Measurements from ENCODE around the gene LILRA6.

DNA sequence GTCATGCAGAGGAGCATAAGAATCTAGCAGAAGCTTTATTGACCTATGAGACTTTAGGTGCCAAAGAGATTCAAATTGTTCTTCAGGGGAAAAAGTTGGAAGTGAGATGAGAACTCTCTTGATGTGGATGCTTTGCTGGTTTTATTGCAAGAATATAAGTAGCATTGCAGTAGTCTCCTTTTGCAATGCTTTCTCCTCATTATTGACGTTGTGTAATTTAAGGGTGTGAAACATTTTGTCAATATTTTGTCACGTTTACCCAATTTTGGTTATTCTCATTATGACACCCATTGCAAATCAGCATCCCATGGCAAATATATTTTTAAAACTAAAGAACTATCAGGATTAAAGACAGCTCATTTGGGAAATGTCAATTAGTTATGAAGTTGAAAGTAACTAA is 26.3 kb upstream of the LILRA6 start:
- no peak for TF ChIP-seq EZH2phosphoT487 (IDR thresholded peaks at IDR 0.05; ENCODE audit: borderline replicate concordance, low read depth, low read length)
- TF ChIP-seq, protein P1, sequence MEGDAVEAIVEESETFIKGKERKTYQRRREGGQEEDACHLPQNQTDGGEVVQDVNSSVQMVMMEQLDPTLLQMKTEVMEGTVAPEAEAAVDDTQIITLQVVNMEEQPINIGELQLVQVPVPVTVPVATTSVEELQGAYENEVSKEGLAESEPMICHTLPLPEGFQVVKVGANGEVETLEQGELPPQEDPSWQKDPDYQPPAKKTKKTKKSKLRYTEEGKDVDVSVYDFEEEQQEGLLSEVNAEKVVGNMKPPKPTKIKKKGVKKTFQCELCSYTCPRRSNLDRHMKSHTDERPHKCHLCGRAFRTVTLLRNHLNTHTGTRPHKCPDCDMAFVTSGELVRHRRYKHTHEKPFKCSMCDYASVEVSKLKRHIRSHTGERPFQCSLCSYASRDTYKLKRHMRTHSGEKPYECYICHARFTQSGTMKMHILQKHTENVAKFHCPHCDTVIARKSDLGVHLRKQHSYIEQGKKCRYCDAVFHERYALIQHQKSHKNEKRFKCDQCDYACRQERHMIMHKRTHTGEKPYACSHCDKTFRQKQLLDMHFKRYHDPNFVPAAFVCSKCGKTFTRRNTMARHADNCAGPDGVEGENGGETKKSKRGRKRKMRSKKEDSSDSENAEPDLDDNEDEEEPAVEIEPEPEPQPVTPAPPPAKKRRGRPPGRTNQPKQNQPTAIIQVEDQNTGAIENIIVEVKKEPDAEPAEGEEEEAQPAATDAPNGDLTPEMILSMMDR (conservative IDR thresholded peaks at IDR 0.05; ENCODE audit: low read length) = no peak
